Peyer's patch (tissue), 4 donors: ENCODE data around the gene LASP1.

Experiments used
- CTCF ChIP-seq, 6 experiments: fragments of 450-650 bp in 4 of 6; fragments of 200-600 bp in 2 of 6; sonication (generic) in 1 of 6; IDR thresholded peaks; one replicate each; pipeline ENCODE4 v1.5.1; 2017 to 2019; ENCODE audit warnings: antibody characterized with exemption in 6 of 6, mild to moderate bottlenecking in 3 of 6, moderate library complexity in 1 of 6
- POLR2A ChIP-seq, 2 donors: fragments of 450-650 bp; IDR thresholded peaks; one replicate each; pipeline ENCODE4 v1.5.1; 2017; ENCODE audit warnings: antibody characterized with exemption in 2 of 2, mild to moderate bottlenecking in 2 of 2, moderate library complexity in 2 of 2

GRCh38 chr17:38881600-38882191, 11.8 kb downstream of the LASP1 start:
- TF ChIP-seq POLR2A (IDR thresholded peaks at IDR 0.05) (no peak), CTCF (IDR thresholded peaks at IDR 0.05) (no peak)
